ENCODE results near the gene MOV10L1.

Gene MOV10L1

GRCh38 chr22:50114221-50115021 lies 24.6 kb downstream of the MOV10L1 start:
- POLR2A ChIA-PET (ENCODE audit: low non-redundant PET): no interaction called here
- DNase-seq (ENCODE audit: low spot score): peak; percentile 8
- peak overlapping the region; percentile 61 for H3K27ac ChIP-seq
- CTCF ChIA-PET: no interaction called here
- no peak for TF ChIP-seq CTCF (conservative IDR thresholded peaks at IDR 0.05; ENCODE audit: low read depth)

GRCh38 chr22:50115693-50116092 lies 25.9 kb downstream of the MOV10L1 start:
- ChIA-PET POLR2A (ENCODE audit: low non-redundant PET) (no interaction called here), CTCF (no interaction called here)
- DNase-seq (ENCODE audit: low spot score): no peak
- TF ChIP-seq CTCF (conservative IDR thresholded peaks at IDR 0.05; ENCODE audit: low read depth): no peak
- H3K27ac ChIP-seq: no peak overlapping the region

- no peak overlapping the region for H3K27ac ChIP-seq
- DNase-seq (ENCODE audit: low spot score): no peak
- ChIA-PET POLR2A (ENCODE audit: low non-redundant PET) (no interaction called here), CTCF (no interaction called here)
- no peak for TF ChIP-seq CTCF (conservative IDR thresholded peaks at IDR 0.05; ENCODE audit: low read depth)
These were observed 27.5 kb downstream of the MOV10L1 start for GRCh38 chr22:50117168-50117762.

GRCh38 chr22:50118129-50118528 lies 28.3 kb downstream of the MOV10L1 start:
- no peak overlapping the region for H3K27ac ChIP-seq
- ChIA-PET POLR2A (ENCODE audit: low non-redundant PET) (no interaction called here), CTCF (no interaction called here)
- no peak for DNase-seq (ENCODE audit: low spot score)
- no peak for TF ChIP-seq CTCF (conservative IDR thresholded peaks at IDR 0.05; ENCODE audit: low read depth)

GRCh38 chr22:50118557-50119168 lies 28.9 kb downstream of the MOV10L1 start:
- ChIA-PET POLR2A (ENCODE audit: low non-redundant PET) (no interaction called here), CTCF (no interaction called here)
- H3K27ac ChIP-seq: no peak overlapping the region
- DNase-seq (ENCODE audit: low spot score): no peak
- TF ChIP-seq CTCF (conservative IDR thresholded peaks at IDR 0.05; ENCODE audit: low read depth): no peak

- TF ChIP-seq CTCF (conservative IDR thresholded peaks at IDR 0.05; ENCODE audit: low read depth): no peak
- ChIA-PET CTCF (no interaction called here), POLR2A (ENCODE audit: low non-redundant PET) (no interaction called here)
- DNase-seq (ENCODE audit: low spot score): no peak
- H3K27ac ChIP-seq: no peak overlapping the region
These were observed 29.5 kb downstream of the MOV10L1 start for GRCh38 chr22:50119169-50119767.

Measured in RWPE1 (cell line).